Measurements from ENCODE around the gene WNT7B. TPM values are rescaled to one million over a fixed set of nuclear protein-coding genes. Genes with fewer than 3 reads are reported as not detected.
A peak's percentile ranks its signal among the peaks of the same experiment; 100 is the strongest.

WNT7B gene
- total and polyA plus RNA-seq, 8 donors: 0.06 to 2.0 TPM; not detected in 6

- DNase-seq: no peak
- no peak for TF ChIP-seq EP300 (IDR thresholded peaks at IDR 0.05)
- no peak for TF ChIP-seq CTCF (IDR thresholded peaks at IDR 0.05)
- TF ChIP-seq POLR2A (IDR thresholded peaks at IDR 0.05): no peak
- TF ChIP-seq POLR2AphosphoS5 (IDR thresholded peaks at IDR 0.05): no peak
- peak overlapping the region in 1 of 5 donors; percentile 61 for H3K27ac ChIP-seq
- no peaks in the 10 kb centered on the region for H3K9me3 ChIP-seq
- H3K27me3 ChIP-seq: peaks cover 0 to 5% (median 0%) of the 10 kb centered on the region in 3 donors
- H3K4me1 ChIP-seq: peaks cover 9 to 23% (median 17%) of the 10 kb centered on the region in 4 donors
- no peaks in the 10 kb centered on the region for H3K36me3 ChIP-seq
- intact Hi-C loops (cut with DNase I; ENCODE audit: low total_unique reads): no loop called here
- no peak overlapping the region for H3K4me3 ChIP-seq
- 92 to 96% (median 94%) methylated on average over 4 of the region's 4 CpGs for WGBS, 5 donors
Measured at GRCh38 chr22:46024136-46024840, 47.3 kb upstream of the WNT7B start.

- H3K4me3 ChIP-seq: no peak overlapping the region
- 69 to 88% (median 84%) methylated on average over 14 of the region's 14 CpGs for WGBS, 5 donors
- H3K4me1 ChIP-seq: peaks cover 9 to 23% (median 17%) of the 10 kb centered on the region in 4 donors
- H3K36me3 ChIP-seq: no peaks in the 10 kb centered on the region
- DNase-seq: peak in 1 of 2 donors; percentile 37
- intact Hi-C loops (cut with DNase I; ENCODE audit: low total_unique reads): no loop called here
- peaks cover 0 to 5% (median 0%) of the 10 kb centered on the region in 3 donors for H3K27me3 ChIP-seq
- peak overlapping the region in 2 of 5 donors; percentile 14 to 61 for H3K27ac ChIP-seq
- no peaks in the 10 kb centered on the region for H3K9me3 ChIP-seq
- TF ChIP-seq POLR2A (IDR thresholded peaks at IDR 0.05) (no peak), CTCF (IDR thresholded peaks at IDR 0.05) (no peak), EP300 (IDR thresholded peaks at IDR 0.05) (peak; percentile 23), POLR2AphosphoS5 (IDR thresholded peaks at IDR 0.05) (peak in 1 of 3 donors; percentile 70)
Measured at GRCh38 chr22:46023558-46023981, 46.6 kb upstream of the WNT7B start.

GRCh38 chr22:46022881-46023512 lies 46.0 kb upstream of the WNT7B start:
- WGBS, 5 donors: 89 to 94% (median 89%) methylated on average over 10 of the region's 10 CpGs
- H3K9me3 ChIP-seq: no peaks in the 10 kb centered on the region
- no peak for DNase-seq
- H3K27ac ChIP-seq: peak overlapping the region in 2 of 5 donors; percentile 14 to 61
- H3K4me1 ChIP-seq: peaks cover 9 to 21% (median 17%) of the 10 kb centered on the region in 4 donors
- peaks cover 0 to 5% (median 0%) of the 10 kb centered on the region in 3 donors for H3K27me3 ChIP-seq
- H3K4me3 ChIP-seq: no peak overlapping the region
- TF ChIP-seq CTCF (IDR thresholded peaks at IDR 0.05) (no peak), EP300 (IDR thresholded peaks at IDR 0.05) (no peak), POLR2AphosphoS5 (IDR thresholded peaks at IDR 0.05) (no peak), POLR2A (IDR thresholded peaks at IDR 0.05) (no peak)
- intact Hi-C loops (cut with DNase I; ENCODE audit: low total_unique reads): no loop called here
- H3K36me3 ChIP-seq: no peaks in the 10 kb centered on the region

GRCh38 chr22:46021577-46021976 lies 44.6 kb upstream of the WNT7B start:
- peaks cover under 1 to 7% (median 4%) of the 10 kb centered on the region in 4 donors for H3K4me1 ChIP-seq
- H3K27me3 ChIP-seq: no peaks in the 10 kb centered on the region
- no peak for DNase-seq
- no peak overlapping the region for H3K27ac ChIP-seq
- no peak overlapping the region for H3K4me3 ChIP-seq
- H3K36me3 ChIP-seq: no peaks in the 10 kb centered on the region
- H3K9me3 ChIP-seq: no peaks in the 10 kb centered on the region
- WGBS, 5 donors: 80 to 90% (median 89%) methylated on average over 1 to 3 of the region's 3 CpGs
- intact Hi-C loops (cut with DNase I; ENCODE audit: low total_unique reads): no loop called here
- no peak for TF ChIP-seq POLR2A (IDR thresholded peaks at IDR 0.05)
- TF ChIP-seq EP300 (IDR thresholded peaks at IDR 0.05): no peak
- no peak for TF ChIP-seq POLR2AphosphoS5 (IDR thresholded peaks at IDR 0.05)
- TF ChIP-seq CTCF (IDR thresholded peaks at IDR 0.05): no peak

All from stomach (tissue), 9 donors.